Adipose tissue (tissue), 3 donors: ENCODE results near the gene PRXL2B. TPM values are rescaled to one million over a fixed set of nuclear protein-coding genes. Genes with fewer than 3 reads are reported as not detected.
"Not testable (repeated sequence)": the region's sequence is repeated elsewhere in the genome, so short reads cannot be mapped to it uniquely, and the experiment has no call there.

Source experiments
- H3K27ac ChIP-seq: one replicate; pipeline ENCODE4 v1.5.1; 2013; ENCODE audit warnings: low read depth, low read length
- WGBS, 3 donors: extraction: QIAGEN DNeasy Blood & Tissue Kit; methylation state at CpG; one replicate each; pipeline ENCODE4 v1.1.7; 2013; 5-methylcytosine and 5-hydroxymethylcytosine counted together
- polyA plus RNA-seq, 3 donors: library from polyadenylated mRNA; stranded (reverse); fragments of 200-250 nt; gene quantifications; one replicate each; pipeline ENCODE4 v1.2.3, GENCODE V29; 2013
- donor health status: healthy with polysubstance abuse.
- donor health status: Bipolar disorder and iron deficiency.
- donor health status: healthy.

The PRXL2B gene
- polyA plus RNA-seq, 3 donors: 6.5 to 9.8 (median 8.5) TPM

DNA sequence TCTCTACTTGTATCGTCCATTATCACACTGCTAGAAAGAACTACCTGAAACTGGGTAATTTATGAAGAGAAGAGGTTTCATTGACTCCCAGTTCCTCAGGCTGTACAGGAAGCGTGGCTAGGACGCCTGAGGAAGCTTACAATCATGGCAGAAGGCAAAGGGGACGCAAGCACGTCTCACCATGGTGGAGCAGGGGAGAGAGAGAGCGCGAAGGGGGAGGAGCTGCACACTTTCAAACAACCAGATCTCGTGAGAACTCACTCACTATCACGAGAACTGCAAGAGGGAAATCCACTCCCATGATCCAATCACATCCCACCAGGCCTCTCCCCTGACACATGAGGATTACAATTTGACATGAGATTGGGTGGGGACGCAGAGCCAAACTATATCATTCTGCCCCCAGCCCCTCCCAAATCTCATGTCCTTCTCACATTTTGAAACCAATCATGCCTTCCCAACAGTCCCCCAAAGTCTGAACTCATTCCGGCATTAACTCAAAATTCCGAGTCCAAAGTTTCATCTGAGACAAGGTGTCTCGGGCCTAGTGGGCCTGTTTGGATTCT is 38.2 kb downstream of the PRXL2B start:
- H3K27ac ChIP-seq: no peak overlapping the region
- WGBS, 3 donors: 85 to 89% (median 88%) methylated on average over 13 of the region's 13 CpGs

DNA sequence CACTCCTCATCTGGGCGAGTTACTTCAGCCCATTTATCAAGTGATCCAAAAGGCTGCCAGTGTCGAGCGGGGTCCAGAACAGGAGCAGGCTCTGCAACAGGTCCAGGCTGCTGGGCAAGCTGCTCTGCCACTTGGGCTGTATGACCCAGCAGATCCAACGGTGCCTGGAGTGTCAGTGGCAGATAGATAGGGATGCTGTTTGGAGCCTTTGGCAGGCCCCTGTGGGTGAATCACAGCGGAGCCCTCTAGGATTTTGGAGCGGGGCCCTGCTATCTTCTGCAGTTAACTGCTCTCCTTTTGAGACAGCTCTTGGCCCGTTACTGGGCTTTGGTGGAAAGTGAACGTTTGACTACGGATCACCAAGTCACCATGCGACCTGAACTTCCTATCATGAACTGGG is 38.7 kb downstream of the PRXL2B start:
- 82 to 92% (median 88%) methylated on average over 10 of the region's 10 CpGs for WGBS, 3 donors

DNA sequence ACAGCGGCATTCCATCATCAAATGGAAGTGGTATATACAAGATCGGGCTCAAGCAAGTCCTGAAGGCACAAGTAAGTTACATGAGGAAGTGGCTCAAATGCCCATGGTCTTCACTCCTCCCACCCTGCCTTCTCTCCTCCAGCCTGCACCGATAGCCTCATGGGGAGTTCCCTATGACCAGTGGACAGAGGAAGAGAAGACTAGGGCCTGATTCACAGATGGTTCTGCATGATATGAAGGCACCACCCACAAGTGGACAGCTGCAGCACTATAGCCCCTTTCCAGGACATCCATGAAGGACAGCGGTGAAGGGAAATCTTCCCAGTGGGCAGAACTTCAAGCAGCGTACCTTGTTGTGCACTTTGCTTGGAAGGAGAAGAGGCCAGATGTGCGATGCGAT is 39.2 kb downstream of the PRXL2B start:
- H3K27ac ChIP-seq: not testable (repeated sequence)
- 62 to 77% (median 65%) methylated on average over 7 of the region's 7 CpGs for WGBS, 3 donors

More for the DNA sequence above, 38.7 kb downstream of the PRXL2B start:
- no peak overlapping the region for H3K27ac ChIP-seq

DNA sequence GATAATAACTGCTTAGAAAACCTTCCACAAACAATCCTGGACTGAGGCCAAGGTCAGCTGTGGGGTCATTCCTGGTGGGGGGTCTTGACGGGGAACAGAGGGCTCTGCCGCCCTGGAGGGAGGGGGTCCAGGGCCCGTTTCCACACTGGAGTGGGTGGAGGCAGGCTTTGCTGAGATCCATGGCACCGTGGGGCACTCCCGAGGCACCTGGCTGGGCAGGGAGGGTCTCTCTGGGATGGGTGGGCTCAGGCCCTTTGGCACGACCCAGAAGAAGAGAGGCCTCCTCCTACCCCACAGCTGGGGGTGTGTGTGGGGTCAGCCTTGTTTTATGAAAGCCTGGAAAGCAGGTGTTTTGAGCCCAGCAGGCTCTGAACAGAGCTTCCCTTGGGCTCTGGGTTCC is 41.2 kb downstream of the PRXL2B start:
- 24 to 37% (median 36%) methylated on average over 6 of the region's 6 CpGs for WGBS, 3 donors
- no peak overlapping the region for H3K27ac ChIP-seq

DNA sequence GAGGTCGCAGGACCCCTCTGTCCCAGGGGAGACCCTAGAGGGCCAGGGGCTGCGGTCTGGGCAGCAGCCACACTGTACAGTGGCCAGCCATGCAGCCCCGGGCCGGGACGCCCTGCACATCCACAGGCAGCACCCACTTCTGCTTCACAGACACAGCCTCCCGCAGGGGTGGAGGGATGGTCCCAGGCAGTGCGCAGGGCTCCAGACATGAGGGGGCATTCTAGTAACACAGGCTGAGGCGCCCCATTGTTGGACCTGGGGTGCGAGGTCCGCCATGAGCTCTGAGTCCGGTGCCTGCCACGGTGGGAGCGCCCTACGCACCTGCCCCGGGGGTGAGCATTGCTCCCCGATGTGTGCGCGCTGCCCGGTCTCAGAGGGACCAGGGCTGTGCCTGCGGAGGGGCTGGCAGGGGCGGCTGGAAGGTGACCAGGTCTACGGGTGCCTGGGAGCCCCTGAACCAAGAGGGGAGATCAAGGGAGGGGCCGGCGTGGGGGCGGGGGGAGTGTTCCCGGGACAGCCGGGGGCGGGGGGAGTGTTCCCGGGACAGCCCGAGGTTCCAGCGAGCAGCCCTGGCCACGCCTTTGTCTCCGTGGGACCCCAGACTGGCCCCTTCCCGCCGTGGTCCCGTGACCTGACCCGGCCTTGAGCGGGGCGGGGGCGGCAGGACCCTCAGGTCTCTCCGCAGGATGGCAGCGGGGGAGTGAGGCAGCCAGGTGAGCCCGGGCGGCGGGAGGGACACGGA is 41.8 kb downstream of the PRXL2B start:
- H3K27ac ChIP-seq: no peak overlapping the region
- WGBS, 3 donors: 8% methylated on average over 35 to 46 of the region's 46 CpGs

DNA sequence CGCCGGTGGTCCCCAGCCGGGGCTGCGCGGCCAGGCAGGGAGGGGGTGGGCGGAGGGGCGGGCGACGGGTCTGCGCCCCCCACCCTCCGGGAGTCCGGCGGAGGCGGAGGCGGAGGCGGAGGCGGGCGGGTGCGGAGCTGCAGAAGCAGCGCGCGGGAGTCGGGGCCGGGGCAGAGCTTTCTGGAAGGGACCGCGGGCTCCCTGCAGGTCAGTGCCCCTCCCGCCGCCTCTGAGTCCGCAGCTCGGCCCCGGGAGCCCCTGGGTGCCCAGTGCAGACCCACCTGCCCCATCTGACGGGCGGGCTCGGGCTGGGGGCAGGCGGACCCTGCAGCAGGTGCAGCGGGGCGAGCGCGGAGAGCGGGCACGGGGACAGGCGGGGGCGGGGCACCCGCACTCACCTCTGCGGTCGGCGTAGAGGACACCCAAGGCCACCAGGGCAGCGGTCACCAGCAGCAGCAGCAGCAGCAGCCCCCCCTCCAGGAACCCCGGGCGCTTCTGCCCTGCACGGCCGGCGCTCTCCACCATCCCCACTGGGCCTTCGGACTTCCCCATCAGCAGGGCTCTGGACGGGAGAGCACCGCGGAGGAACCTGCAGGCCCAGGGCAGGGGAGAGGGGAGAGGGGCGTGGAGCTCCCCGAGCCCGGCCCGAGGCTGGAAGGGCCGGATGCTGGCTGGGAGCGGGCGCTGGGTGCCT is 42.5 kb downstream of the PRXL2B start:
- 3 to 4% (median 3%) methylated on average over 41 to 64 of the region's 64 CpGs for WGBS, 3 donors
- no peak overlapping the region for H3K27ac ChIP-seq

DNA sequence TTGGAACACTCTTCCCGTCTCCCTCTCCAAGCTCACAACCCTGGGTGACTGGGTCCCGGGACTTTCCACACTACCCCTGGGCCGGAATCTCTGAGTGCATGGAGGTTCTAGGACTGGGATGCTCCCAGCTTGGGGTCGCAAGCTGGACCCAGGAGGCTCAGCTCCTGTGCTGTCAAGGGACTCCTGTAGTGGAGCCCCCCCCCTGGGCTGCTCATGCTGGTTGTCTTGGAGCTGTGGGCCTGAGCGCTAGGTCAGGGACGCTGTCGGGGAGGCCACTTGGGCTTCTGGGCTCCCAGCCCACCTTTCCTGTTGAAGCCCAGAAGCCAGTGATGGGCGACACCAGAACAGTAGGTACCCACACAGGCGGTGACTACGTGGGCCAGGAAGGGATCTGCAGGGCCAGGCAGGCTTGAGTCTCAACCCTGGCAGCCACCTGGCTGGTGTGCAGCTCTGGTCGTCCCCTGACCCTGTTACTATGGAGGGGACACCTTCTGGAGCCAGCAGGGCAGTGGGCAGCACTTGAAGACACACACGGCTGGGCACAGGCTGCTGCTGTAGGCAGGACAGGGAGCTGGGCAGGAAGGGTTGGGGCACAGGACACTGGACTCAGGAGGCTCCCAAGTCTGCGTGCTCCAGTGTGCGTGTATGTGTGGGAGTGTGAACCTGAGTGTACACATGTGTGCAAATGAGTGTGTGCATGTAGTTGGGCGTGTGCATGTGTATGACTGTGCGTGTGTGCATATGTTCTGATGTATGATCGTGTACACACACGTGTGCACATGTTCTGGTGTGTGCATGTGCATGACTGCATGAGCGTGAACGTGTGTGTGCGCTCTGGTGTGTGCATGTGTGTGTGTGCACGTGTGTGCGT is 43.3 kb downstream of the PRXL2B start:
- WGBS, 3 donors: 81 to 85% (median 83%) methylated on average over 23 of the region's 23 CpGs
- no peak overlapping the region for H3K27ac ChIP-seq

DNA sequence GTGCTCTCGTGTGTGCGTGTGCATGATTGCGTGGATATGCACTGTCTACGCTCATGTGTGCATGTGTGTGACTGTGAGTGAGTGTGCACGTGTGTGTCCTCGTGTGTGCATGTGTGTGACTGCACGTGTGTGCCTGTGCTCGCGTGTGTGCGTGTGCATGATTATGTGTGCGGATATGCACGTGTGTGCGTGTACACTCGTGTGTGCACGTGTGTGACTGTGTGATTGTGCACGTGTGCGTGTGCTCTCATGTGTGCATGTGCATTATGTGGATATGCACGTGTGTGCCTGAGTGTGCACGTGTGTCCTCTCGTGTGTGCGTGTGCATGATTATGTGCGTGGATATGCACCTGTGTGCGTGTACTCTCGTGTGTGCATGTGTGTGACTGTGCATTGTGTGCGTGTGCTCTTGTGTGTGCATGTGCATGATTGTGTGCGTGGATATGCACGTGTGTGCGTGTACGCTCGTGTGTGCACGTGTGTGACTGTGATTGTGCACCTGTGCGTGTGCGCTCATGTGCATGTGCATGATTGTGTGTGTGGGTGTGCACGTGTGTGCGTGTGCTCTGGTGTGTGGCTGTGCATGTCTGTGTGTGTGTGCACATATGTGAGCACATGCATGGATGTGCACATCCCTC is 44.0 kb downstream of the PRXL2B start:
- H3K27ac ChIP-seq: no peak overlapping the region
- WGBS, 3 donors: 92 to 94% (median 94%) methylated on average over 35 of the region's 35 CpGs

DNA sequence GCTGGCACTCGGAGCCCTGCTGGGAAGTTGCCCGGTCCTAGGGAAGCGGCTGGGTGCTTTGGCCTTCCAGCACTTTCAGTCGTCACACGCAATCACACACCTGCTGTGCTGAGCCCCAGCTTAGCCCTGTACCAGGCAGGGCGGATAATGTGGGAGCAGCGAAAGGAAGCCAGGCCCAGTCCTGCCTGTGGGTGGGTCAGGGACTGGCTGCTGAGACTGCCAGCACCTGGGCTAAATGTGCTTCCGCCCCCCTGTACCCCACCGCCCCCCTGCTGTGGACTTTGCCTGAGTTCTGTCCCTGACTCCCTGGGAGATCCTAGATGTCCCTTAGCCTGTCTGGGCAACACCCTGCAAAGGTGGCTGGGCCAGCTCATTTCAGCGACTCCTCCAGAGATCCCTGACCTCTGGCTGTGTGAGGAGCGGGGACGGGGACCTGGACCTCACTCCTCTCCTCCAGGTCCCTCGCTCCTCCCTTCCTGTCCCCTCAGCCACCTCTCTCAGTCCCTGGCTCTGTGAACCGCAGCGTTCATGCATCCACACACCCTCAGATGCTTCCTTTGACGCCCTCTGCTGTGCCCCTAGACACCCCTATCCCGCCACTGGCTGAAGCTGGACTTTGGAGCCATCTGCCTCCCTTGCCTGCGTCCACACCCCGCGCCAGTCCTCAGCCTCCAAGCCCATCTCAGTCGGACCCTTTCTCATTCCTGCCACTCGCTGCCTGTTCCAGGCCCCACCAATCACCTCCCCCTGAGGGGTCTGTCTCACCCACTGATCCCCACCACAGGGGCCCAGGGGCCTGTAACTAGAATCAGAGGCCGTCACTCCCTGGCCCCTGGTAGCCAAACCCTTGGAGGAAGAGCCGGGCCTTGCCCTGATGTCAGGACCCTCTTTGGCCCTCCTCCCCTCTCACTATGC is 44.8 kb downstream of the PRXL2B start:
- no peak overlapping the region for H3K27ac ChIP-seq
- WGBS, 3 donors: 57 to 79% (median 77%) methylated on average over 23 to 24 of the region's 24 CpGs

DNA sequence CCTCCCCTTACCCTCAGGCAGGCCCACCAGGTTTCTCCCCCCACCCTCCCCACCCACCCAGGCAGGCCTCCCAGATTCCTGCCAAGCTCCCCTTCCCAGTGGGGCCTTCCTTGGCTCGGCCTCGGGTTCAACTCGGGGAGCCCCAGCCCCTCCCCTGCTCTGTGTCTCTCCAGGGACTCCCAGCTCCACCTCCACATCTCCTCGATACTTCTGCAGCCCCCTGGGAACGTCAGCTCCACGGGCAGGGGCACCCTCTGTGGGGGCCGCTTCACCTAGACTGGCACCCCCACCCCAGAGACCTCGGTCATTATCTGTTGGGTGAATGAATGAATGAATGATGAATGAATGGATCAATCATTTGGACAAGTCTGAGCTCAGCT is 45.5 kb downstream of the PRXL2B start:
- no peak overlapping the region for H3K27ac ChIP-seq
- 46 to 67% (median 55%) methylated on average over 8 of the region's 8 CpGs for WGBS, 3 donors

DNA sequence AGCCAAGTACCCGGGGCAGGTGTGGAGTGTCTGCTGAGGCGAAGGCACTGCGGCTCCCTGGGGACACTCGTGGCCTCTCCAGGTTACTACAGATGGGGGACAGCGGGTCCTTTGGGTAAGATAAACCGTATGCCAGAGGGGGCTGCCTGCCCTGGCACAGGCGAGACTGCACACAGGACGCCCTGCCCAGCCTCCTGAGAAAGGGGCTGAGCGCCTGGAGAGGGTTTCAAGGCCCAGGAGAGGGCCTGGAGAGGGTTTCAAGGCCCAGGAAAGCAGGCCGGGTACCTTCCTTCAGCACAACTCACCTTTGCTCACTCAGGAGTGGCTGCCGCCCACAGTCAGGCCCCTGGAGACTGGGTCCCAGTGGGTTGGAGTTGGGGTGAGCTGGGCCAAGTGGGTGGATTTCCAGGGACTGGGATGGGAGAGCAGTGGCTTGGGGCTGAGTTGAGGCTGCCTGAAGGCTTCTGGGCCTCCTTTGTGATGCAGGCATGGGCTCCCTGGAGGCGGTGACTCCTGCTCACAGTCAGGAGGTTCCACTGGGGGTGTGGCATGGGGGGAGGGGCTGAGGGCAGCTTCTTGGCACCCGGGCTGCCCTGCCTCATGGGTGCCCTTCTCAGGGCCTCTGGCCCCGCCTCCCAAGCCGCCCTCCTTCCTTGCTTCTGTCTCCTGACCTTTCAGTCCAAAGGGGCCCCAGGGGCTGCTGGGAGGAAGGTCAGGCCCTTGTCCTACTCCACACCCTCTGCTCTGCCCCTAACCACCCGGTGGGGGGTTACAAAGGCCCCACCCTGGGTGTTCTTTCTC is 46.2 kb downstream of the PRXL2B start, which contains the start of gene MMEL1:
TSS of gene MMEL1 (minus strand) at position 456 of the 801 bp plus-strand sequence. CDS start 3,532 bp downstream, outside the sequence.
- no peak within 1 kb of the TSS for H3K27ac ChIP-seq
- WGBS, 3 donors: 69 to 73% (median 71%) methylated on average over 14 to 16 of the region's 16 CpGs

DNA sequence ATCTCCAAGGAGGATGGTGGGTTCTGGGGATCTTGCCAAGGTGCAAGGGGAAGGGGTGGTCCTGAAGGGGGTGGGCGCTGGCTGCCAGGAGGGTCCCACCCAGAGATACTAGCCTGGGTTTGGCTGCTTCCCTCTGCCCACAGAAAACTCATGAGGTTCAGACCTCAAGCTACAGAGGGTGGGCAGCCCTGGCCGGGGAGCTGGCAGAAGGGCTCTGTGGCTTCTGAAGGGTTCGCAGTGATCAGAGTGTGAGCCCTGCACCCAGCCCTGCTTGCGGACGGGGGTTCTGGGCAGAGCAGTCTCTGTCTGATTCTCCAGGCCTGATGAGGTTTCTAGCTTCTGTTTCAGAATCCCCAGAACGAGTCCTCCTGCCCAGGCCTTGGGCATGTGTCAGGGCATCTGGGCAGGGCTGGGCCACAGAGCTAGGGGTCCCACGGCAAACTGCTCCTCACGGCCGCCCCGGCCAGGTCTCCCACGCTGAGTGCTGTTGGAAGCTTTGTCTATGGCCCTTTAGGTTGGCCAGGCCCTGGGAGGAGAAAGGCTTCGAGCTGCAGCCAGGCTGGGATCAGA is 46.9 kb downstream of the PRXL2B start:
- 67 to 79% (median 74%) methylated on average over 12 of the region's 12 CpGs for WGBS, 3 donors
- no peak overlapping the region for H3K27ac ChIP-seq

DNA sequence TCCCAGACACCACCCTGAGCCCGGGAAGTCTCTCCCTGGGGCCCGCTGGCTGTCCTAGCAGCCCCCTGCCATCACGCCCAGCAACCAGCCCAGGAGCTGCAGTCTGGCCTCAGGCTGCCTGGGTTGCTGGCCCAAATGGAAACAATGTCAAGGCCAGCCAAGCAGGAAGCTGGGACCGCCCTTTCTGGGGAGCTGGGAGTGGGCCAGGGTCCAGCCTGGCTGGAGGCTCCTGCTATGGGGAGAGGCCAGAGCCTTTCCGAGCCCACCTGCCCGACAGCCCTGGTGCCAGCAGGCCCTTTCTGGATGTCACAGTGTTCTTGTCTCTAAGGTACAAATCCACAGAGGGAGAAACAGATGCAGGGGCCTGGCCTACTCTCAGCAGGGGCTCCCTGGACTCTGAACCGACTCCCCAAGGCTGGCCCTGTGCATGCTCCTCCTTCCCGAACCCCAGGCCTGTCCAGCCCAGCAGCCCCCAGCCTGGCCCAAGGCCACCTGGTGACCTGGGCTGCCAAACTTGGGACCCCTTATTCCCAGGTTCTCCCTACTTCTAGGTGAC is 47.4 kb downstream of the PRXL2B start:
- no peak overlapping the region for H3K27ac ChIP-seq
- WGBS, 3 donors: 44 to 56% (median 48%) methylated on average over 8 of the region's 8 CpGs

DNA sequence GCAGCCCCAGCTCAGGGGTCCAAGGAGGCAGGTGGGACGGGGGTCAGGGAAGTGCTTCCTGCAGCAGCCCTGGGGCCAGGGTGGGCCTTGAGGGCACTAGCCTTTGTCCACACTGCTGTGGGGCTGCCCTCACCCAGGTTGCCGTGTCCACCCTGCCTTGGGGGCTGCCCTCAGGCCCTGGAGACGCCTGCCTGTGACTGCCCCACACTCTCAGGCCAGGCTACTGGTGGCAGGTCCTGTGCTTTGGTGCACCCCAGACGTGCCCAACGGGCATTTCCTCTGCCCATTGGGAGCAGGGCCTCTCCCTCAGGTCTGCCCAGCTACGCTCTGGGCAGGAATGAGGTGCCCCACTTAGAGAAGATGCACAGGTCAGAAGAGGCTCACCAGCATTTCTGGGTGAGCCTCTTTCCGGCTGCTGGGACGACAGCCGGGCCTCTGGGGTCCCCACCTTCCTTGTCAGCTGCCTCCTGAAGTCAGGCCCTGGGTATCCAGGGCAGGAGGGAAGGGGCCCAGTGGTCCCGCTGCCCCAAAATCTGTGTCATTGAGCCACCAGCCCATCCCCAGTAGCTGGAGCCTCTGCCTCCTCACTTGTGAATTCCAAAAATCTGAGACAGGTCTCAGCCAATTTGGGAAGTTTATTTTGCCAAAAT is 48.9 kb downstream of the PRXL2B start:
- 78 to 84% (median 83%) methylated on average over 9 to 10 of the region's 10 CpGs for WGBS, 3 donors
- no peak overlapping the region for H3K27ac ChIP-seq

DNA sequence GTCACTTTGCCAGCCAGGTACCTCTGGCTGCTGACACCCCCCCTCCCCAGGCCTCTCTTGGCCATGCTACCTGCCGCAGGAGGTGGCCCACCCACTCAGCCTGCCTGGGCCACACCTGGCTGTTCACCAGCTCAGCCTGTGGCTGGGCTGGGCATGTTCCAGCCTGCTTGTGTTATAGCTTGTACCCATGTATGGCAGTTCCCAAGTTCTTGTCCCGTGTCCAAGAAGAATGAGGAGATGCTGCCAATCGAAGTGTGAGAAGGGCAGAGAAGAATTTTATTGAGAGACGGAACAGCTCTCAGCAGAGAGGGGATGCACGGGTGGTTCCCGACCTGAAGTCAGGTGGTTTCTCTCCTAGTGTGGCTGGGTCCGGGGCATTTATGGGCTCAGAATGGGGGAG is 50.2 kb downstream of the PRXL2B start:
- H3K27ac ChIP-seq: no peak overlapping the region
- WGBS, 3 donors: 92 to 98% (median 95%) methylated on average over 7 of the region's 7 CpGs
